HG03045 (cell line): ENCODE data around the gene BRS3.
"Not testable (repeated sequence)": the region's sequence is repeated elsewhere in the genome, so short reads cannot be mapped to it uniquely, and the experiment has no call there.

ENCODE experiments used
- ATAC-seq: cut with Tn5 transposase; IDR thresholded peaks from one replicate; pipeline ENCODE4 v1.9.1; 2021; ENCODE audit warnings: mild to moderate bottlenecking, moderate library complexity; ENCODE audit not compliant: unreplicated experiment

The BRS3 gene

GRCh38 chrX:136487647-136488046 is at the start of gene BRS3:
TSS of gene BRS3 (plus strand) at chrX:136487947. CDS start at chrX:136488115, 168 bp downstream.
- no peak for ATAC-seq

GRCh38 chrX:136438192-136438591 is 49.6 kb upstream of the BRS3 start:
- no peak for ATAC-seq

- ATAC-seq, result not testable (repeated sequence)
Measured at GRCh38 chrX:136445674-136446073, 42.1 kb upstream of the BRS3 start.

- no peak for ATAC-seq
Measured at GRCh38 chrX:136446208-136446607, 41.5 kb upstream of the BRS3 start.

- ATAC-seq, result no peak
Measured at GRCh38 chrX:136447308-136447707, 40.4 kb upstream of the BRS3 start.

GRCh38 chrX:136447968-136448367 is 39.8 kb upstream of the BRS3 start:
- no peak for ATAC-seq

- ATAC-seq, result no peak
Measured at GRCh38 chrX:136450050-136450830, 37.5 kb upstream of the BRS3 start.

- ATAC-seq, result no peak
Measured at GRCh38 chrX:136452614-136453013, 35.1 kb upstream of the BRS3 start.

- ATAC-seq, result no peak
Measured at GRCh38 chrX:136453114-136453513, 34.6 kb upstream of the BRS3 start.

- no peak for ATAC-seq
Measured at GRCh38 chrX:136453771-136454170, 34.0 kb upstream of the BRS3 start.

- ATAC-seq, result no peak
Measured at GRCh38 chrX:136456133-136456532, 31.6 kb upstream of the BRS3 start.

GRCh38 chrX:136457303-136457917 is 30.3 kb upstream of the BRS3 start:
- ATAC-seq, result no peak

- no peak for ATAC-seq
Measured at GRCh38 chrX:136464589-136464988, 23.2 kb upstream of the BRS3 start.

GRCh38 chrX:136467303-136467702 is 20.4 kb upstream of the BRS3 start:
- no peak for ATAC-seq

- no peak for ATAC-seq
Measured at GRCh38 chrX:136468391-136469103, 19.2 kb upstream of the BRS3 start.

- ATAC-seq, result no peak
Measured at GRCh38 chrX:136473663-136474062, 14.1 kb upstream of the BRS3 start.

- ATAC-seq, result no peak
Measured at GRCh38 chrX:136475236-136475635, 12.5 kb upstream of the BRS3 start.

- ATAC-seq, result no peak
Measured at GRCh38 chrX:136476501-136476900, 11.2 kb upstream of the BRS3 start.

GRCh38 chrX:136477026-136477425 is 10.7 kb upstream of the BRS3 start:
- ATAC-seq, result no peak

GRCh38 chrX:136480383-136480782 is 7.4 kb upstream of the BRS3 start:
- ATAC-seq, result no peak

- ATAC-seq, result no peak
Measured at GRCh38 chrX:136488706-136489105, 959 bp downstream of the BRS3 start.

GRCh38 chrX:136491832-136492231 is 4.1 kb downstream of the BRS3 start:
- ATAC-seq, result no peak
